CD1c-positive myeloid dendritic cell (primary cell): Measurements from ENCODE around the gene TAF11.
A peak's percentile ranks its signal among the peaks of the same experiment; 100 is the strongest.
"Not testable (repeated sequence)": the region's sequence is repeated elsewhere in the genome, so short reads cannot be mapped to it uniquely, and the experiment has no call there.

Experiments used
- DNase-seq: peaks from one replicate; pipeline ENCODE4 v3.0.0-alpha.2; 2016; ENCODE audit errors: extremely low spot score

The TAF11 gene

DNA sequence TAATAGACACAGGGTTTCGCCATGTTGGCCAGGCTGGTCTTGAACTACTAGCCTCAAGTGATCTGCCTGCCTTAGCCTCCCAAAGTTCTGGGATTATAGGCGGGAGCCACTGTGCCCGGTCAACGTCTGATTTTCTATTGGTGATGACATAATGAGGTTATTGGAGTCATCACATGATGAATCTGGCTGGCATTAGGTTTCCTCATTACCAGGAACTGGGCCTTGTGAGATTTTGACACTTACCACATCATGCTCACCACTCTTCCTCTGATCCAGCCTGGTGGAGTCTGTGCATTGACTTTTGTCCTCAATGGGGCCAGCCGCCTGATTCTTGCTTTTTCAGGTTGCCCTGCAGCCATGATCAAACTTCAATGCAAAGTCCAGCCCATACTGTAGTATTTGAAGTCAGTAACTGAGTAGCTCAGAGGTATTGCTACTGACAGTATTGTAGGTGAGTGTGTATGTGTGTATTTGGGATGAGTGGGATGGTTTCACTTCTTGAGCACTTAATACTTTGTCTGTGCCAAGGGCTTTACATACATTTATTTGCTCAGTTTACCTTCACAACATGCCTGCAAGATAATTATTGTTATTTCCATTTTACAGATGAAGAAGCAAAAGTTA lies 17.3 kb upstream of the TAF11 start:
- peak; percentile 30 for DNase-seq

DNA sequence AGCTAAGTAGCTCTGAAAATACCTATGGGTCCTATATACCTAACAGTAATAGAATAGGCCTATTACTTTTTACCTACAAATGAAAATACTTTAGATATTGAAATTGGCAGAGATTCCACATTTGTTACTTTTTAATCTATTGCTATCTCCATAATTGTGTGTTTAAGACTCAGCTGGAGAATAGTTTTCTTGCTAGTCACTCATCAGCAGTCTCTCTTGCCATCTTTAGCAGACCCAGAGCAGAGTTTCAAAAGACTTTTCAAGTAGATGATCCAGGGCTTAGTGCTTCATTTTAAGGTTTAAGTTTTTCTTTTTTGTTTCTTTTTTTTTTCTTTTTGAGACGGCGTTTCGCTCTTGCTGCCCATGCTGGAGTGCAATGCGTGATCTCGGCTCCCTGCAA lies 14.1 kb upstream of the TAF11 start:
- no peak for DNase-seq

GRCh38 chr6:34900321-34901031 lies 12.6 kb upstream of the TAF11 start:
- no peak for DNase-seq

- not testable (repeated sequence) for DNase-seq
Measured at GRCh38 chr6:34899748-34900147, 11.9 kb upstream of the TAF11 start.

DNA sequence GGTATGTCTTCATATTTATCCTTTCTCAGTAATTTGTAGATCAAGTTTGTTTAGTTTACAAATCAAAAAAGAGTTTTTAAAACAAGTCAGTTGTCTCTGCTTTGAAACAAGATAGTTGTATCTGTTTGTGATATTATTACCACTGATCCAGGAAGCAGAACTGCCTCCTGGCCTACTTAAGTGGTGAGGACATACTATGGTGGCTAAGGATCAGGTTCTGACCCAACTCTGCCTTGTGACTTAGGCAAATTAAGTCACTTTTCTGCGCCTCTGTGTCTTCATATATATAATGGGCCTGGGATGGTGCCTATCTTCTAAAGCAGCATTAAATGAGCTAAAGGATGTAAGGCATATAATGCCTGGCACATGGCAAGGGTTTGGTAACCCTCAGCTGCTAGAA lies 9.9 kb upstream of the TAF11 start:
- no peak for DNase-seq

- DNase-seq: no peak
Measured at GRCh38 chr6:34897130-34897529, 9.3 kb upstream of the TAF11 start.

GRCh38 chr6:34894693-34895092 lies 6.9 kb upstream of the TAF11 start:
- DNase-seq: no peak

DNA sequence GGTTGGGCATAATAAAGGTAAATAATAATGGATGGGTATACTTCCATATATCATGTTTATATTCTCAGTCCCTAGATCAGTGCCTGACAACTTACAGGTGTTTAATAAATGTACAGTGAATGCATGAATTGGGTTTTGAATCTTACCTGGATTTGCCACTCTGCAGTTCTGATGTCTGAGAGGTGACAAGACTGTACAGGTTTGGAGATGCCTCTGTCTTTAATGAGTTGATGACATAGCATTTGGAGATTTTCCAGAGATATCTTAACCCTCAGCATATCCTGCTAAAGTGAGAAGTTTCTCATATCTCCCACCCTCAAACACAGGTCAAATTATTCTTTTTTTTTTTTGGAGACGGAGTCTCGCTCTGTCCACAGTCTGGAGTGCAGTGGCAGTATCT lies 3.5 kb upstream of the TAF11 start:
- DNase-seq: no peak

DNA sequence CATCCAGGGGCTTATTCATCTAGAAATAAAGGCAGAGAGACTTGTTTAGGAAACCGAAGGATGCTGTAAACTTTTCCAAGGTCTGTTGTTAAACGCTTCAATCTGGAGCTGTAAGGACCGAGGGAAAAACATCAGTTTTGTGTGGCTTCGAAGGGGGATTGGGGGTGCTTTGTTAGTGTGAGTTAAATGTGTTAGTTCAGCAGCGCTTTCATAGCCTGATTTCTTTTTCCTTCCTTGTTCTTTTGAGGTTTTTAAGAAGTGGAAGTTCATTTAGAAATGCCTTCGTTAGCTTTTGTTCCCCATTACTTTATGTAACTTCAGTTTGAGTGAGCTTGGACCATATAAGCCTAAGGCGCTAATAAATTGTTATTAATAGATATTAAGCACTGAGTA lies 2.7 kb upstream of the TAF11 start:
- peak; percentile 58 for DNase-seq

DNA sequence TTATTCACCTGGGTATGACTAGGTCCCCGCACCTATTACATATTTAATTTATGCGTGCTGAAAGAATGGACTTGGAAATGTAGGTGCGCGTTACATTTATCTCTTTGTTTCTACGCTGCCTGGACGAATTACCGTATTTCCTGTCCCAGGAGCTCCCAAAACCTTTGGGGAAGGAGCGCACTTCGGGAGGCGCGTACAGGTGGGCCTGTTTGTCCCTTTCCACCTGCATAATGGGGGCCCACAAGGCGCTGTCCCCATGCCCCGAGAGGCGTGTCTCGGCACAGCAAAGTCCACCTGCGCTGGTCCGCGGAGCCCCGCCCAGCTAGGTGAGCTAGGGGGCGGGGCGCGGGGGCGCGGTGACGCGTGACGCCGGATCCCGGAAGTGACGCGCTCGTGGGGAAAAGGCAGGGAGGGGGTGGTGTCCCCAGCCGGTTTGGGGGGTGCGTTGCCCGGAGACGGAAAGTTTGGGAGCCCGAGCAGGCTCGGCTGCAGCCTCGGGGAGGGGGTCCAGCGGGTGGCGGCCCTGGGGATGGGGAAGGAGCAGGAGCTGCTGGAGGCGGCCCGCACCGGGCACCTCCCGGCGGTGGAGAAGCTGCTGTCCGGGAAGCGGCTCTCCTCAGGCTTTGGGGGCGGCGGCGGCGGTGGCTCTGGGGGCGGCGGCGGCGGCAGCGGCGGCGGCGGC lies 1.2 kb upstream of the TAF11 start, which contains the start of gene ANKS1A:
TSS of gene ANKS1A (plus strand) at position 382 of the 682 bp plus-strand sequence. CDS start at position 530, 148 bp downstream.
- DNase-seq: peak; percentile 85

DNA sequence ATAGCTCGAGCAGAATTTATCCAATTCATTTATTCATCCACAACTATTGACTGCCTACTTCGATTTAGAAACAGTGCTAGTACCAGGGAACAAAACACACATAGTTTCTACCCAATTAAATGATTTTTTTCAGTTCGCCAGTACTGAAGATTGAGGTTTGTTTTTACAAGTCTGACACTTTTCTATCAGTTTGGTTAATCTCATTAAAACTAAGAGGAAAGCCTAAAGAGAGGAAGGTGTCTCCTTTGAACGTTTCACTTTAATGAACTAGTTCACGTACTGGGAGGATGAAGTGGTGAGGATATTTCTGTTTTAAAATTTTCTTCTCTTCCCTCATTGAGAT lies 643 bp upstream of the TAF11 start:
- no peak for DNase-seq

- not testable (repeated sequence) for DNase-seq
Measured at GRCh38 chr6:34885837-34886236, 2.0 kb downstream of the TAF11 start.

DNA sequence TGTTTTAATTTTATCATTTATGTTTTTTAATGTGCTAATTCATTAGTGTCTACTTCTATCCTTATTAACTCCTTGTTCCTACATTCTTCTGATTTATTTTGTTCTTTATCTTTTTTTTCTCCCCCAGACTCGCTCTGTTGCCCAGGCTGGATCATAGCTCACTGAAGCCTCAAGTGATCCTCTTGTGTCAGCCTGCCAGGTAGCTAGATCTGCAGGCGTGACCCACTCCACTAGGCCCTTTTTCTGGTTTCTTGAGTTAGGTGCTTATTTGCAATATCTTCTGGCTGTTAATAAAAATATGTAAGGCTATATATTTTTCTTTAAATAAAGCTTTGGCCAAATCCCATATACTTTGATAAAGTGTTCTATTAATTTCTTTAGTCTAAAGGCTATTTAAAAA lies 2.8 kb downstream of the TAF11 start:
- DNase-seq: no peak

DNA sequence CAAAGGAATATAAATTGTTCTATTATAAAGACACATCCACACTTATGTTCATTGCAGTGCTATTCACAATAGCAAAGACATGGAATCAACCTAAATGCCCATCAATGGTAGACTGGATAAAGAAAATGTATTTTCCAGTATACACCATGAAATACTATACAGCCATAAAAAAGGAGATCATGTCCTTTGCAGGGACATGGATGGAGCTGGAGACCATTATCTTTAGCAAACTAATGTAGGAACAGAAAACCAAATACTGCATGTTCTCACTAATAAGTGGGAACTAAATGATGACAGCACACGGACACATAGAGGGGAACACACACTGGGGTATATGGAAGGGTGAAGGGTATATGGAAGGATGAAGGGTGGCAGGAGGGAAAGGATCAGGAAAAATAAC lies 3.8 kb downstream of the TAF11 start:
- DNase-seq: not testable (repeated sequence)

DNA sequence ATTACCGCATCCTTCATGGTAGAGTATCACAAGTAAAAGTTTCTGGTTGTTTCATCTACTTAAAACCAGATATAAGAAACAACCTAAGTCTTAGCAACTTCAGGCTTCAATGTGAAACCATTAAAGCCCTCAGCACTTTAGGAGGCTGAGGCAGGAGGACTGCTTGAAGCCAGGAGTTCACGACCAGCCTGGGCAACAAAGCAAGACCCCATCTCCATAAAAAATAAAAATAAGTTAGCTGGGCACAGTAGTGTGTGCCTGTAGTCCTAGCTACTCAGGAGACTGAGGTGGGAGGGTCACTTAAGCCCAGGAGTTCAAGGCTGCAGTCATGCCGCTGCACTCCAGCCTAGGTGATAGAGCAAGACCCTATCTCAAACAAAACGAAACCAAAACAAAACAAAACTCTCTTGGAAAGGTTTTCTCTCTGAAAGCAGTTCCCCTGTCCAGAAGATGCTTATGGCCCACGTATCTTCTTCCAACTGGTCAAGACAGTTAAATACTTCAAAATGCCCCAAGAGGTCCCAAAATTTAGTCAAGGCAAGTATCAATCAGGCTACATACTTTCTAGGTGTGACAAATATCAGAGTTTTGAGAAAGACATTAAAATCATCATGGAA lies 9.9 kb downstream of the TAF11 start:
- DNase-seq: no peak

- no peak for DNase-seq
Measured at GRCh38 chr6:34877259-34877658, 10.6 kb downstream of the TAF11 start.

- no peak for DNase-seq
Measured at GRCh38 chr6:34876472-34876871, 11.4 kb downstream of the TAF11 start.

- no peak for DNase-seq
Measured at GRCh38 chr6:34875292-34876213, 12.3 kb downstream of the TAF11 start.

DNA sequence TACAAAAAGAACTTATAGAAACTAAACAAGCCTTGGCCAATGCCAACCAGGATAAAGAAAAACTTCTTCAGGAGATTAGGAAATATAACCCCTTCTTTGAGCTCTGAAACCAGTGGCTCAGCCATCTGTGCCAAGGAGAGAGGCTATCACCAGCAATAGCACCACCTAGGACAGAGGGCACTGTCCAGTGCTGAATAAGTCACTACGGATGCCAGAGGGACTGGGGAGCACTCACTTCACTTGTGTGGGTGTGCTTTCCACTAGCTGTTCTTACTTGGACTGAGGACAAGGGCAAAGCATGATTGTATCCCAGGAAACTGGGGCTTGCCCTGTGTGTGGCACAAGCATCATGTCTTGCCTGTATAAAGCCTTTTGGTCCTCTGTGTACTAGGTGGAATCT lies 15.5 kb downstream of the TAF11 start:
- no peak for DNase-seq

DNA sequence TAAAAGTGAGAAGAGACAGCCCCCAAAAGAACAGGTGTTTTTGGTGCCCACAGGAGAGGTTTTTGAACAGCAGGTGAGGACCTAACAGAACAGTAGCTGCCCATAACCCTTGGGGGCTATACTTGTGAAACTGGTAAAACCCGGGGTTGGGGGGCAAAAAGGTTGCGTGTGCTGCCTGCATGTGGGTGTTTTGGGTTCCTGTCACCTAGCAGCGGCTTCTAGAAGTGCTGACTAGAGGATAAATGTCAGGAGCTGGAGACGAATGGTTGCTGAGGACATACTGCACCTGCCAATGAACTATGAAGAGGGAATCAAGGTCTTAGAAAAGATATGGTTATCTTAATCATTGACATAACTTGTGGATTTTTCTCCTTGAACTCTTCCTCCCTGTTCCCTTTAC lies 16.0 kb downstream of the TAF11 start:
- no peak for DNase-seq

DNA sequence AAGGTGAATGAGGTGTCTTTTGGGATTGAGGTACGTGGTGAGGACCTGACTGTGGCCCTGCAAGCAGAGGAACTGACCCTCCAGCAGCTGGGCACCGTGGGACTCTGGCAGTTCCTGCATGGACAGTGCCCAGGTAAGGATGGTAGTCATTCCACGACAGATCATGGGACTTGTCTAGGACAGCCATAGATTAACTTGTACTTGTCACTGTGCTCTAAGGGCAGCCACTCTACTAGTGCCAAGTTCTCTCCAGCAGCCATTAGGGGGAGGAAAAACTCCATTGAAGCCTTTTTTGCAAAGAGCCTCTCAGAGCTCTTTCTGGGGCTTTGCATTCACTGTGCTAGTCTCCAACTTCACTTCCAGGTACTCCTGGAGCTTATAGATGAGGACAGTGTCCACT lies 20.4 kb downstream of the TAF11 start:
- no peak for DNase-seq

GRCh38 chr6:34866509-34866908 lies 21.3 kb downstream of the TAF11 start:
- no peak for DNase-seq
